GM19035 (cell line): ENCODE data around the gene FADS6.

Experiments
- ATAC-seq: cut with Tn5 transposase; IDR thresholded peaks from one replicate; pipeline ENCODE4 v1.9.1; 2021; ENCODE audit not compliant: unreplicated experiment

Gene FADS6

DNA sequence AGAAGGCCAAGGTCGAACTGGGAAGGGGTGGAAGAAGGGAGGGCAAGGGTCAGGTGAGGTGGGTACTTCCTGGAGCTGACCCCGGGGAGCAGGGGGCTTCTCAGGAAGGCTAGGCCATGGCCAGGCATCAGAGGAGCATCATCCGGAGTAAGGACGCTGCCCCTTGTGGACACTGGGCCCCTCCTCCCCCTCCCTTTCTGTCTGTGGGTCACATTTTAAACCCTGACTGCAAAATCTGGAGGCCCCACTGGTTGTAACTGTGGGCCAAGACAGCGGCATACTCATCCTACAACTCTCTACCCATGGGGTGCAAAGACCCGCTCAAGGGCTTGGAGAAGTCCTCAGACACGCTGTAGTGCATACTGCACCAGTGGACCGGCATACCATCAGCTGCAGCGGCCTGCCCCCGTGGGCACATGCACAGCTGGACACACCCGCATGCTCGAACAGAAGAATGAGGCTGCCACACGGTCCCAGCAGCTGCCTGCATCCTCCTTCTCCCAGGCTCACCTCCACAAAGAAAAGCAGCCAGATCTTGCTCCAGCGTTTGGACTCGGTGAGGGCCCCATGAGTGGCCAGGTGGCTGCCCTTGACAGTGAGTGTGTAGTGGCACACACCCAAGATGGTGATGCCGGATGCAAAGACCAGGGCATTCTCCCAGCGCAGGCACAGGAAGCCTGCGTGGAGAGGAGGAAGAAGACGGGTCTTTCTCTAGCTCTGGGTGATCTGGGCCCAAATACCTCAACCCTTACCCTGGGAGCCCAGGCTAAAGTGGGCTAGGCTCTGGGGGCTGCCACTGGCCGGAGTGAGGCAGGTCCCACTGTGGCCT, 1.2 kb downstream of the FADS6 start:
- no peak for ATAC-seq

DNA sequence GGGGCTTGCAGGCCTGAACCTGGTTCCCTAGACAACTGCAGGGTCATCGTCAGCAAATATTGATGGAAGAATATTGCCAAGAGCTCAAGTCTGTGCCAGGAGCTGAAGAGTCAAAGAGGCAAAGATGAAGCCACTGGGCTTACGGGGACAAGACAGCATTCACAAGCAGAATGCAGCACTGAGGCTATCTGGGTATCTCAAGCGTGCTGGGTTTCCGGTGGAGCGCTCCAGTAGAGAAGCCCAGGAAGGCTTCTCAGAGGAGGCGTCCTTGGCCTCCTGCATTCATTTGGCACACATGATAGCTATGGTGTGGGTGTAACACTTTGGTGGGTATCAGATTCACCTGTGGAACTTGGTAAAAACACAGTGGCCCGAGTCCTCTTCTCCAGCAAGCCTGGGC, 2.9 kb downstream of the FADS6 start:
- ATAC-seq, result no peak

DNA sequence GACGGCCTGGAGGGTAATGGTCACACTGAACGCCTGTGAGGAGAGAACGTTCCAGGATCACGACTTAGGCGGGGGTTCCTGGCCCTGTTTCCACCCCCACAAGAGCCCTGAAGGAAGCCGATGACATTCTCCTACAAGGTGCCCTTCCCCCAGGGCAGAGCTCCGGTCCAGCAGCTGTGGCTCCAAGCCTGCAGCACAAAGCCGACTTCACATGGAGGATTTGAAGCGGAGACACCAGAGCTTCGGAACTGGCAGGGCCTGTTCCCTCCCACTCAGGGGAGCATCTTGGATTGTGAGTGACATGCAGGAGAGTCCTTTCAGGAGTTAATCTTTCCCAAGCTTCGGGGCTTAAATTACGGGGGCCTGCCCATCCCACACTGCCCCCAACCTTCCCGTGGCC, 5.0 kb downstream of the FADS6 start:
- ATAC-seq, result no peak

DNA sequence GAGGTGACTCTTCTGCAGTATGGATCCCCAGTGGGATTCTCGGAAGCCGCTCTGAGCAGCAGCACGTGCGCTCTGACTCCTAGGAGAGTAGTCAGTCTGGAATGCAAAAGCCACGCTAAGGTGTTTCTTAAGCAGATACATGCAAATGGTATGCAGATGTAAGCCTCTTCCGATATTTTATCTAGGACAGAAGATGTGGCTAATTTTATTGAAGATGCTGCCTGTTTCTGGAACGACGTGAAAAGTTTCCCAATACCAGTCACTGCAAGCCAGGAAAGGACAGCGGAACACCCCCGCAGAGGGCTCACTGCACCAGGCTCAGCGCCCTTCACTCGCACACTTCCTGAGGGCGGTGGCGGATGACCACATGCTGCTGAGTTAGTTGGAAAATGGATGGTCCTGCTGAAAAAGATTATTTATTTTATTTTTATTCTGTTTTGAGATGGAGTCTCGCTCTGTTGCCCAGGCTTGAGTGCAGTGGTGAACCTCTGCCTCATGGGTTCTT, 10.1 kb downstream of the FADS6 start:
- ATAC-seq, result no peak

DNA sequence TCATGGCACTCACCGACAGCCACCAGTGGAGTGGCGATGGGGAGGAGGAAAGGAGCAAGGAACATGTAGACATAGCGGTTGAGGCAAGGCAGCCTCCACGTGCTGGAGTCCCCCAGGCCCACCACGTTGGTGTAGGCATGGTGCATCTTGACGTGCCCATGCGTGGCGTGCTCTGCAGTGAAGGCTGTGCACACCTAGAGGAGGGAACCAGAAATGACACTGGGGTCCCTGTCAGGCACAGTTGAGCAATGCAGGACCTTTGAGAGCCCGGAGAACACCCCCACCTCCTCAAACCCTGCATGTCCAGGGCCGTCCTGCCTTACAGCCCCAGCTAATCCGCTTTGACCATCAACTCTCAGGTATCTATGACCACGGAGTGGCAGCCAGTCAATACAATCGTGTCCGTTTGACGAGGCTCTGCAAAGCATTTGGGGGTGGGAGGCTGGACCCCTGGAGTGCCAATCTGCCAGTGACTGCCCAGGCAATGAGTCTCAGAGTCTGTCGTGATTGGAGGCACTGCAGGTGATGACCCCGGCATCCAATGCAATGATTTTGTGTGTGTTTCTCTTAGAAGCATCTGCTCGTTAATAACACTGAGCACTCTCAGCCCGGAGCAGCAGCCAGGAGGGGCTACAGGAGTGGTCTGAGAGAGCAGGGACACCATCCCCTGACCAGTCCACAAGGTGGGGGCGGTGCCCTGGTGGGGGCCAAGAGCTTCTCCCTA, 10.8 kb downstream of the FADS6 start:
- no peak for ATAC-seq

DNA sequence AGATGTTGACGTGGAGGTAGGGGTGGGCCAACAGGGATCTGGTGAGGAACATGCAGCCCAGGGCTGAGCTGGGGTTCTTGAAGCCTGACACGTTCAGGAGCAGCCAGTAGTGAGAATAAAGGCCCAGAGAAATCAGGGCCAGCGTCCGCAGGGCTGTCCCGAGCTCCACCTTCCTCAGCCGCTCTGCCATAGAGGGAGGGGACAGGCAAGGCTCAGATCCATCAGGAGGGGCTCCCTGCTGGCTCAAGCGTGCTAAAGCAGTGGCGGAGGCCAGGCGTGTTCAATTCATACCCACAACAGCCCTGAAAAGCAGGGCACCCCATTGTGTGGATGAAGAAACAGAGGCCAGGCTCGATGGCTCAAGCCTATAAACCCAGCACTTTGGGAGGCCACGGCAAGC, 12.4 kb downstream of the FADS6 start:
- no peak for ATAC-seq

DNA sequence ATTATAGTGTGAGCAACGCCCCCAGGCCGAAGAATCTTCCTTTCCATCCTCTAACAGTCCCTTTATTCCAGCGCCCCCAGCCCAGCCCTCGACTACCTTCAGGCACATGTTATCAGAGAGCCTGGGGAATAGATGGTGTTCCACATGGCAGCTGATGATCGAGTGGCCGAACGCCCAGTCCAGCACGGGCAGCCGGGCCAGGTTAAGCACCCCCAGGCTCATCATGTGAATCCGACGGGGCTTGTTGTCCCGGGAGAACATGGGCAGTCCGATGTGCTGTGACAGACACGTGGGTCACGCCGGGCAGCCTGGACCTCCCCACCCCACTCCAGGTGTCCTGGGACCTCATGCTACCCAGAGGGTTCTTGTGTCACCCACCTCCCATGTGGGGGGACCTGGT, 14.1 kb downstream of the FADS6 start:
- ATAC-seq, result no peak

DNA sequence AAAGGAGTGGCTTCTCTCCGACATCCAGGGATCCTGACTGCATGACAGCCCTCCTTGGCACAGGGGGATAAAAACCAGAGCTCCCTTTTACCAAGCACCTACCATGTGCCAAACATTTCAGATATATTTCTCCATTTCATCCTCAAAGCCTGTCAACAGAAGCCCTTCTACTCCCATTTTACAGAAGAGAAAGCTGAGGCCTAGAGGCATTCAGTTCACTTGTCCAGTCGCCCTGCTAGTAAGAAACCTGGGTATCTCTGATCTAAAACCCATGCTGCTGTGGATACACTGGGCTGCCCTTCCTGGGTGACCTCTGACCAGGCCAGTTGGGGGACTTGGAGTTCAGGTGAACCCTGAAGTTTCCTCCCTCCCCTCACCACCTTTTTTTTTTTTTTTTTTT, 14.8 kb downstream of the FADS6 start:
- ATAC-seq, result no peak

DNA sequence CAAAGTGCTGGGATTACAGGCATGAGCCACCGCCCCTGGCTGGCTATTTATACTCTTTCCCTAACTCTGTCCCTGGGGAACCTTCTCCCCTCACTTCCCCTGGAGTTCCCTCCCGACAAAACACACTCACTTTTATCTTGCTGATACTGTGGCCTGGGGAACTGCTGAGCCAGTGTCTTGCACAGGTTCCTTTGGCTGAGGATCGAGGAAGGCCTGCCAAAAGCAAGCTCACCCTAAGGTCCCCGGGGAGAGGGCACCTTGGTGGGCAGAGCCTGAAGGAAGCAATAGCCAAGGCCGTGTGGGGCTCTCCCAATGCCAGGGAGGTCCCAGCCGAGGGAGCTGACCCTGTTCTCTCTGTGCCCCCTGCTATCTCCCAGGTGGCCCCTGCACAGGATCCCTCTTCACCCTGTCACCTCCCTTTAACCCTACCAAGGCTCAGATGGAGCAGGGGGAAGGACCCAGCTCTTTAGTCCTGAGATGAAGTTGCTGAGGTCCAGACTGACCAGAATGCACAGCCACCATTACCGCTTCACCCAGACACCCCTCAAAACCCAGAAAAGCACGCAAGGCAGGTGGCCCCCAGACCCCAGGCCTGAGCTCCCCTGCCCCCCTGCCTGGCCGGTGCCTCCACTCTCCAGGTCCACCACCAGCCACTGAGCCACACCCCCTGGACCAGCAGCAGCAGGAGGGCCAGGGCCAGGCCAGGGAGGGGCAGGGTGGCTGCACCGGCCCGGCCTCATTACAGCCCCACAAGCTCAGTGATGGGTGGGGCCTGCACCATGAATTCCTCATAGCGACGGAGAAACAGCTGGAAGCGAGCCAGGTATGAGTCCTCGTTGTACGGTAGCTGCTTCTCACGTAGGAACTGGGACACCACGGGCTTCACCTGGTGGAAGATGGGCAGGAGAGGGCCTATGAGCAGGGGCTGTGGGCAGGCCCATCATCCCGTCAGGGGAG, 15.6 kb downstream of the FADS6 start:
- no peak for ATAC-seq

DNA sequence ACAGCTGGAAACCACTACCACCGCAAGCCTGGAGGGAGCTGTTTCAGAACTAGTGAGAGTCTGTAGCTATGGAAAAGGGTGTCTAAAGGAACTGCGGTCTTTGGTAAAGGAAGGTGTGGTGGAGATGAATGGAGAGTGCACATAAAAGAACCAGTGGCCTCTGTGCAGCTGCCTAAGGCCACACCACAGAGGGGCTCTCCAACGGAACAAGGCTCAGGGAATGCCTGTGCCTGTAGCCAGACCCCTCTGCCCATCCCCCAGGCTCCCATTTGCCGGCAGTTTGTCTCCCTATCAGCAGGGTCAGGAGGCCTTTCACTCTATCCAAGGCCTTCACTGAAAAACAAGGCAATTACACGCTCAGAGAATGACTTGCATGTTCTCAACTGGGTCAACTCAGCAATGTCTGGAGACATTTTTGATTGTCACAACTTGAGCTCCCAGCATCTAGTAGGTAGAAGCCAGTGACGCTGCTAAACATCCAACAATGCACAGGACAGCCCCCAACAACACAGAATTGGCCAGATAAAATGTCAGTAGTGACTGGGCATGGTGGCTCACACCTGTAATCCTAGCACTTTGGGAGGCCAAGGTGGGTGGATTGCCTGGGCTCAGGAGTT, 17.3 kb downstream of the FADS6 start:
- ATAC-seq, result no peak

DNA sequence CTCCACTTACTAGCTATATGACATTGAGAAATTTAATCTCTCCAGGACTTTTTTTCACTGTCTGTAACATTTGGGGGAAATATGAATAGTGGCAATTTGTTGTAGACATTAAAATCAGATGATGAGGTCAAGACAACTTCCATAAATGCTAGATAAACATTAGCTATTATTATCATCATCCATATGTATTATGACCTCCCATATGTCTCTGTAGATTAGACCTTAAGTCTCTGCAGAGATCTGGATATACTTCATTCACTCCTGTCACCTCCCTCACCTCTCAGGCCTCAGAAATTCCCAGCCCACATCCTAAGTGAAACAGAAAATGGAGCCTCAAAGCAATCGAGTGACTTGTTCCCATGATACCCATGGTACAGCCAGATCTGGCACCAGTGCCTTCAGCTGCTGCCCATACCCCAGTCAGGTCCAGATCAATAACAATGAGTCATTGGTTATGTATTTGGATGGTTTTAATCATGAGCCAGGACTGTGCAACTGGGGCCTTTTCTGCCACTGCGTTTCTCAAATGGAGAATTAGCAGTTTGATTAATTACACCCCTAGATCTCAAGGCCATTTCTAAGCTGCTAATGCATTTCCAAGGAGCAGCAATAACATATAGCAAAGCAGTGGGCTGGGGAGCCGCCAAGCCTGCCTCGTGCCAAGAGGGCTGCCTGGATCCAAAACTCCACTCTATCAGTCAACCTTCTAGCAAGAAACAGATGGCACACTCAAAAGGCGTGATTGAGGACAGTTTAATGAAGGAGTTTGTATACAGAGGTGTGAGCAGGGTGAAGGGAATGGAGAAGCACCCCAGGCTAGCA, 18.1 kb downstream of the FADS6 start:
- no peak for ATAC-seq

DNA sequence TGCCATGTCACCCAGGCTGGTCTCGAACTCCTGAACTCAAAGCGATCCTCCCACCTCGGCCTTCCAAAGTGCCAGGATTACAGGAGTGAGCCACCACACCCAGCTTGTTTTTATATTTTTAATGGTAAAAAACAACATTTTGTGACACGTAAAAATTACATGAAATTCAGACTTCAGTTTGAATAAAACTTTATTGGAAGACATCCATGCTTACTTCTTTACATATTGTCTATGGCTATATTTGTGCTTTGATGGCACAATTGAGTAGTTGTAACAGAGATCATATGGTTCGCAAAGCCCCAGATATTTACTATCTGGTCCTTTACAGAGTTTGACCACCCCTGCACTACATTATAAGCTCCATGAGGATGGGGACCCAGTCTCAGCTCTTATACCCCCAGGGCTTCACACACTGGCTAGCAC, 18.8 kb downstream of the FADS6 start:
- ATAC-seq, result no peak

DNA sequence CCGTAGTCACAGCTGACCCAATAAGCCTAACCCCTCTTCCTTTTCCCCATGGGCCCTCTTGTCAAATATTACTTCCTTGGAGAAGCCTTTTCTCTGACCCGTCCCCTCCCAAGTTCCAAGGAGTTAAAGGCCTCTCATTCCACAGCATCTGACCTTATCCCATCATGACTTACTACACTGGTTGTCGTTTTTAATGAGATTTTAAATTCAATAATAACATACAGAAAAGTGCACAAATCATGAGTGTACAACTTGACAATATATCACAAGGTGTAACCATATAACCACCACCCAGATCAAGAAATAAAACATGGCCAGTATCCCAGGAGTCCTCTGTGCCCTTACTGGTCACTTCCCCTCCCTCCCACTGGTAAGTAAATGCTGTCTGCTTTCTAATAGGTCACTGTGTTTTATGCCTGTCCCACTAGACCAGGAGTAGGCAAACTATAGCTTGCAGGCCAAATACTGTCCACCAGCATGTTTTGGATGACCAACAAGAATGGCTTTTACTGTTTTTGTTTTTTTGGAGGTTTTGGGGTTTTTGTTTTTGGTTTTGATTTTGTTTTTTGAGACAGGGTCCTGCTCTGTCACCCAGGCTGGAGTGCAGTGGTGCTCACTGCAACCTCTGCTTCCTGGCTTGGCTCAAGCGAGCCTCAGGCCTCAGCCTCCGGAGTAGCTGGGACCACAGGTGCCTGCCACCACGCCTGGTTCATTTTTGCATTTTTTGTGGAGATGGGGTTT, 19.4 kb downstream of the FADS6 start:
- ATAC-seq, result no peak

DNA sequence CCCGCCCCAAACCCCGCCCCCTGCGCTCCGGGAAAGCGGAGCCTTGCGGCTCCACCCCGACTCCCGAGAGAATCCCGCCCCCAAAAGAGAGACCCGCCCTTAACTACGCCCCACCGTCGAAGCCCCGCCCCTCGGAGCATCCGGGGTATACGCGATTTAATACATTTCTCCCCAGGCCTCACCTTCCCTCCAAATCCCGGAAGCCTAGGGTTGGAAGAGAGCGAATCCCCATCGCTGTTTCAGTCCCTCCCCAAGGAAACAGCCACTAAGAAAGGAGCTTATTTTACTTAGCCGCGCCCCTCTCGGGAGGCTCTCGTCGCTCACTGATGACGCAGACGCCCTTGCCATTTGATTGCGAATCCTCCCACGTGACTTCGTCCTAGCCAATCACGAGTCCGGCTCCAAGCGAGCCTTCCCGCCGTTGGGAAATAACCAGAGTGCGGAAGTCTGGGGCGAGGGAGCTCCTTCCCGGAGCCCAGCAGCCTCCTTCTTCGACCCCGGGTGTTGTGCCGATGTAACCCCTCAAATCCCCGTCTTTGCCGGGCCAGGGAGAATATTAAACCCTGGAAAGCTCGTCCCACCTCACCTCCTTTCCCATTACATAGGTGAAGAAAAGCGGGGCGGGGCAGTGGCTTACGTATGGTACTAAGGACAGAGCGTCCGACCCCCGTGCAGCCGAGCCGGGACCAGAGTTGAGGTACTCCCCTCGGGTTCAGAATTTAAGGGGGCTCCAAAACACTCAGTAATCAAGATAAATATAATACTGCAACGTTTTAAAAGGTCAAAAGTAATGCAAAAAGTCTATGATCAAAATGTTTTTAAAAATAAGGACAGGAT, 20.2 kb downstream of the FADS6 start:
- ATAC-seq, result peak; percentile 94

DNA sequence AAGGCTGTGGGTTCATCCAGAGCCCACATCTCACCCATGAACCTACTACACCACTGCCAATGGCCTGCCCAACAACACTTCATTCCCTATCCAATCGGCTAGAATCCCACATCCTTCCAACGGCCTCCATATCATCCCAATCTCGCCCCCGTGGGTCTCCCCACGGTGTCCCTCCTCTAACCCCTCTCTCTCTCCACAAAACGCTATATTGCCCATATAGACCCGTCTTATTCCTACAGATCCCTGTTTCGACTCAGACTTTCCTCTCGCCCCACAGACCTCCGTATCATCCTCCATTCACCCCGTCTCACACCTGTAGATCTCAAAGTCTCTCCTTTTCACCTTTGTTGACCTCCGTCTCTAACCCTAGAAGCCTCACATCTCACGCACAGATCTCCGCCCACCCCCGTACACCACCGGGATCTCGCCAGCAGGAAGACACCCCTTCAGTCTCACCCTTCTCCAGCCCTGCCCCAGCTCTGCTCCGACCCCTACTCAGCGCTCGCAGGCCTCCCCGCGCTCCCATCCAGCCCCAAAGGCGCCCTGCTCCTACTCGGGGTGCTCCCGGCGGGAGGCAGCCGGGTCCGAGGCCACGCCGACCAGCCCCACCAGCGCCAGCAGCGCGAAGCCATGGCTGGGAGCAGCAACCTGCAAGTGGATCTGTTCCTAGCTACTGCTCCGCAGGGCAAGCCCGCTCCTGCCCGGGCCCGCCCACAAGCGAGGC, 21.0 kb downstream of the FADS6 start, which contains the start of gene FDXR:
TSS of gene FDXR (minus strand) at position 682 of the 724 bp plus-strand sequence. CDS start at position 632, 50 bp downstream.
- ATAC-seq, result peak; percentile 17

DNA sequence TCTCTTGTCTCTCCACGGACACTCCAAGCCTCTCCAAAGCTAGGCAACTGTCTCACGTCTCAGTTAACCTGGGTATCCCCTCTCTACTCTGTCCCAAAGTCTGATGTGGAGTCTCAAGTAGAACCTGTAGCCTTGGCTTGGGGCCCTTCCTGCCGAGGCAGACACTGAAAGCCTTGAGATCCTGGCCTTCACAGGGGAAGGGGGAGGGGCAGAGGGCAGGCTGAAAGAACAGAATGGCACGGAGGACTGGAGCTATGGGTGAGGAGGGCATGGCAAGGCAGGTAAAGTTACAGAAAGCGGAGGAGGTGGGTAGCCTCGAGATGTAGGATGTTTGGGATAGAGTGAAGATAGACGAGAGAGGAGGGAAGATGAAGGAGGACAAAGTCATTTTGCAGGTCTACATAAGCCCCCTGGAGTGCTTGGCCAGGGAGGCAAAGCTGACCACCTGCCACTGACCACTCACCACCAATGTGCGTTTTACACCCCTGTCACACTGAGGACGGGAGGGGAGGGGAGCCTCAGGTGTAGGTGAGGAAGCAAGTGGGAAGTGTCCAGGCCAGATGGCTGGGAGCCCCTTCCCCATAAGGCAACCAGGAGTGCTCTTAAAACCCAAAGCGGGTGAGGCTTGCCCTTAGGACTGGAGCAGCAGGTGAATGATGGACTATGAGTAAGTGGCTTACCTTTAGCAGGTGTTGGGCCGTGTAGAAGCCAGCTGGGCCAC, 21.9 kb downstream of the FADS6 start:
- no peak for ATAC-seq

DNA sequence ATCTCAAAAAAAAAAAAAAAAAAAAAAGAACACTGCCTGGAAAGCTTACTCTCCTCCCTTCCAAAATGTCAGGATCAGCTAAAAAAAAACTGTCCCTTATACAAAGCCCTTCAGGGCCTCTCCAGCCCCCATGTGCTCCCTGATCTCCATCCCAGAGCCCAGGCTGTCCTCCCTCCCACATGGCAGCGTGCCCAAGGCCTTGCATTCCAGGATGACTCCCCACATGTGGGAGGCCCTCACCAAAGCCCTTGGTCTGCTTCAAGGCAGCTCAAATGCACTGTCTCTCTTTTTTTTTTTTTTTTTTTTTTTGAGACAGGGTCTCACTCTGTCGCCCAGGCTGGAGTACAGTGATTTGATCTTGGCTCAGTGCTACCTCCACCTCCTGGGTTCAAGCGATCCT, 22.9 kb downstream of the FADS6 start:
- no peak for ATAC-seq
